Esophagus muscularis mucosa (tissue), 4 donors: ENCODE data around the gene PDE4D.

Source experiments
- EP300 ChIP-seq: sonication (generic); formaldehyde crosslinking; IDR thresholded peaks from one replicate; pipeline ENCODE4 v1.6.1; 2017; ENCODE audit warnings: antibody characterized with exemption
- POLR2A ChIP-seq: fragments of 450-650 bp; IDR thresholded peaks from one replicate; pipeline ENCODE4 v1.6.1; 2017; ENCODE audit warnings: antibody characterized with exemption, moderate library complexity, mild to moderate bottlenecking, low read depth
- POLR2AphosphoS5 ChIP-seq, 2 donors: sonication (generic); formaldehyde crosslinking; IDR thresholded peaks; one replicate each; pipeline ENCODE4 v1.6.1; 2017; ENCODE audit warnings: antibody characterized with exemption in 2 of 2
- TF ChIP-seq, protein P1 (sequence below), 3 experiments: fragments of 200-600 bp in 2 of 3; fragments of 450-650 bp in 1 of 3; sonication (generic) in 2 of 3; IDR thresholded peaks; one replicate each; pipeline ENCODE4 v1.5.1; 2017 to 2019; ENCODE audit warnings: antibody characterized with exemption in 3 of 3, mild to moderate bottlenecking in 2 of 3, moderate library complexity in 1 of 3

DNA sequence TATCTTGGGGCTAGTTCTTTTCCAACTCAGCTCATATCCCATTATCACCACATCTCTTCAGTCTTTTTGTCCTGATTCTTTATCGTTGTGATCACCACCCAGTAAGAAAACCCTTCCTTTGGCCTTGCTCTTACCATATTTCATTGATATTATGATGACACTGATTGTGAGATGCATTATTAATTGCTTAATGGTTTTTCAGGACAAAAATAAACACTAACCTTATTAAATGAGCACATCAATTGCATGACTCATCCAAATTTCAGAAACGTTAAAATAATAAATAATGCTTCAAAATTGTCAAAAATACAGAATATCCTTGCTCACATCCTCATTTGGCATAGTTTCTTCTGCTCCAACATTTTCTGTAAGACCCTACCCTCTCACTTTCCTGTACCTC is 270.7 kb downstream of the PDE4D start:
- TF ChIP-seq, protein P1, sequence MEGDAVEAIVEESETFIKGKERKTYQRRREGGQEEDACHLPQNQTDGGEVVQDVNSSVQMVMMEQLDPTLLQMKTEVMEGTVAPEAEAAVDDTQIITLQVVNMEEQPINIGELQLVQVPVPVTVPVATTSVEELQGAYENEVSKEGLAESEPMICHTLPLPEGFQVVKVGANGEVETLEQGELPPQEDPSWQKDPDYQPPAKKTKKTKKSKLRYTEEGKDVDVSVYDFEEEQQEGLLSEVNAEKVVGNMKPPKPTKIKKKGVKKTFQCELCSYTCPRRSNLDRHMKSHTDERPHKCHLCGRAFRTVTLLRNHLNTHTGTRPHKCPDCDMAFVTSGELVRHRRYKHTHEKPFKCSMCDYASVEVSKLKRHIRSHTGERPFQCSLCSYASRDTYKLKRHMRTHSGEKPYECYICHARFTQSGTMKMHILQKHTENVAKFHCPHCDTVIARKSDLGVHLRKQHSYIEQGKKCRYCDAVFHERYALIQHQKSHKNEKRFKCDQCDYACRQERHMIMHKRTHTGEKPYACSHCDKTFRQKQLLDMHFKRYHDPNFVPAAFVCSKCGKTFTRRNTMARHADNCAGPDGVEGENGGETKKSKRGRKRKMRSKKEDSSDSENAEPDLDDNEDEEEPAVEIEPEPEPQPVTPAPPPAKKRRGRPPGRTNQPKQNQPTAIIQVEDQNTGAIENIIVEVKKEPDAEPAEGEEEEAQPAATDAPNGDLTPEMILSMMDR (IDR thresholded peaks at IDR 0.05): no peak
- no peak for TF ChIP-seq EP300
- no peak for TF ChIP-seq POLR2A
- TF ChIP-seq POLR2AphosphoS5 (IDR thresholded peaks at IDR 0.05): no peak
